Measurements from ENCODE around the gene TP63.
A peak's percentile ranks its signal among the peaks of the same experiment; 100 is the strongest.
"Not testable (repeated sequence)": the region's sequence is repeated elsewhere in the genome, so short reads cannot be mapped to it uniquely, and the experiment has no call there.

TP63 gene

DNA sequence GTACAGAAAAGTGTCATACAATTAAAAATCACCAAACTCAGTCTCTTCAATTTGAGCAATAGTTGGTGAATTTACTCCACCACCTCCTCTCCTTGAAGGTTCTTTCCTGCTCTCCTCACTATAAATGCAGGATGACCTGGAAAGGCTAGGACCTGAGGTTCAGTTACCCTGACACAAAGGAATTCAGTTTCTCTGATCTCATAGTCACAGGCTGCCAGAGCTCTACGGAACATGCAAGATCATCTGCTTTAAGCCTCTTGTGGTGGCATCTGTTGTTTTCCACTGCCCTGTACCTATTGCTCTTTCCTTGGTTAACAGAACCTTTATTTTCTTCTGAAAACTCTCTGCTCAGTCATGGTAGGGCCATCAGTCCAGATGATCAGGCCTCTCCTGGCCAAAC lies 4.9 kb upstream of the TP63 start:
- no peak for DNase-seq

DNA sequence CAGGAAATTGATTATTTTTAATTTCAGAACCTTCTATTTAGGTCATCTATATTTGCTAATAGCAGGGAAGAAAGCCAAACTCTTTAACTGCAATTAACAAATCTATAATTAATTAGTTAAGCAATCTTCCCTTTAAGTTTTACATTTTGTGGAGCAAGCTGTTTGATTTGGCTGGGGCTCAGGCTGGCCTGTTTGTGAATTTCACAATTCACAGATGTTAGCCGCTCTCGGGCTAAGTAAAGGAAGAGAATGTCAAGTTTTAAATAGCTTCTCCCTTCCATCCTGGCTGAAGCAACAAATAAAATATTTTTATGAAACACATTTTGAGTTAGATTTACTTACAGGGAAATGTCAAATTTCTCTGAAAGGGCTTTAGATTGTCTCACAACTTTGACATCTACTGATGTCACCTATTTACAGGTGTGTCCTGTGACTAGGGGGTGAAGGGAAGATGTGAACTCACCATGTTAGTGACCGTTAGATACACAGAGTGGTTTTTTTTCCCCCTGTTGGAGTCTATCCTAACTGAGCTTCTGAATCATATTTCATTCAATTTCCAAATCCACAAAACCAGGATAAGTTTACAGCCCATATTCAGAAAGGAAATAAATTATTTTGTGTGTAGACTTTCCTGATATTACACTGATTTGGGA lies 1.3 kb upstream of the TP63 start:
- DNase-seq = peak; percentile 56

DNA sequence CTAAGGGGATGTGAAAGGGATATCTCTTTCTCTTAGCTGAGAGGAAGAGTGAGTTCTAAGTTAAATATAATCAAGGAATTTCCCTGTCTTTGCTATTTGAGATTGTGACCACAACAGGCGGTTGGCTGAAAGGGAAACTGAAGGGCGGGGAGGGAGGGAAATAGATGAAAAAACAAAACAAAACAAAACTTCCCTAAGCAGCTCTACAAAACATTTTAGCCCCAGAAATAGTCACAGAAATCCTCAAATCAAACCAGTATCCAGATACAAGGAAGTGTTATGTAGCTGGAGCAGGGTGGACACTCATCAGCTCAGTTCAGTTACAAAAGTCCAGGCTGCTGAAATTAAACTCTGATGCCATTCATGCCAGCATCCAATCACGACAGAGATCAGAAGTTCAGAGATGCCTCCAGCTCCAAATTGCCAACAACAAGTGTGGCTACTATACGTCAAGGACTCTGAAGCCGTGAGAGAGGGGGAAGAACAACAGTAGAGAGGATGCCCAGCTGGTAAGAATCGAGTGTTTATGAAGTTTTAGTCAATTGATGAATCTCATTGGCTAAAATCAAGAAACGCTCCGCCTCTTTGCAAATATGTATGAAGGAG lies 319 bp upstream of the TP63 start:
- DNase-seq = peak; percentile 62

DNA sequence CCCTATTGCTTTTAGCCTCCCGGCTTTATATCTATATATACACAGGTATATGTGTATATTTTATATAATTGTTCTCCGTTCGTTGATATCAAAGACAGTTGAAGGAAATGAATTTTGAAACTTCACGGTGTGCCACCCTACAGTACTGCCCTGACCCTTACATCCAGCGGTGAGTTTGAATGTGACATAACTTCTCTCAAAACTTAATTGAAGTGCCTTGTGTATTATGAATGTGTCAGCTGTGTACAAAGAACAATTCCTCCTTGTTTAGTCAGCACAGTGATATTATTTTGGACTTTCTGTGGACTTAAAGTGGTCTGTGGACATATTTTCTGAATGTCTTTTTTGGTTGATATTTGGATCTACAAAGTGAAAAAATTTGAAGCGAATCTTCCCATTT lies 220 bp downstream of the TP63 start:
- no peak for DNase-seq

DNA sequence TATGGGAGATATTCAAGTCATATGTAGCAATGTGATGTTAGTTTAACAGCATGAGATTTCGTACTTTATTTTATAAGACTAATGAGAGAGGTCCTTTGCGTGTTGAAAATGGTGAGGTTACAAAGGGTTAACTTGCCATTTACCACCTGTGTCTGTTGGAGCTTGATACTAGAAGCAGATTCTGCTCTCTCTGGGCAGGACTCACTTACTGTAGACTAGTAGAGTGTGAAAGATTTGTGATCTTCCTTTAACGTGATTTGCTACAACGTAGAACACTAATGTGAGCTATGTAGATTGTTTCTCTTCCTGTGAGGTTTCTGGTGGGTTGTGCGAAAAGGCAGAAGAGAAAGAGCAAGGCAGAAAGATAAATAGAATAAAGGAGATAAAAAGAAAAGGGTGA lies 1.1 kb downstream of the TP63 start:
- no peak for DNase-seq

DNA sequence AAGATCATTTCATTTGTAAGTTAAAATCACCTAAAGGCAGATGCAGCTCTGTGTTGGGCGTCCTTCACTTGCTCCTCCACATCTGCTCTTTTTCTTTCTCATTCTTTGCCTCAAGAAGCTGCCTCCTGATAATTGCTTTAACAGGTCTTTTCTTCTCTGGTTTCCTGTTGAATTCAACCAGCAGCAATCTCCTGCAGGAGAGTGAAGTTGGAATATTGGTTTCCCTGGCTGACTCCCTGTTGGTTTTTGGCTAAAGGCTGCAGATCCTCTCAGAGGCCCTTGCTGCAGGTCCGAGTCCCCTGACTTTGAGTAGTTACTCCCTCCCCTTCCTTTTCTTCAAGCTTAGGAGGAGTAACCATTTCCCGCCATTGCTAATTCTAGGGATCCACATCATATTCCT lies 4.2 kb downstream of the TP63 start:
- DNase-seq = no peak

DNA sequence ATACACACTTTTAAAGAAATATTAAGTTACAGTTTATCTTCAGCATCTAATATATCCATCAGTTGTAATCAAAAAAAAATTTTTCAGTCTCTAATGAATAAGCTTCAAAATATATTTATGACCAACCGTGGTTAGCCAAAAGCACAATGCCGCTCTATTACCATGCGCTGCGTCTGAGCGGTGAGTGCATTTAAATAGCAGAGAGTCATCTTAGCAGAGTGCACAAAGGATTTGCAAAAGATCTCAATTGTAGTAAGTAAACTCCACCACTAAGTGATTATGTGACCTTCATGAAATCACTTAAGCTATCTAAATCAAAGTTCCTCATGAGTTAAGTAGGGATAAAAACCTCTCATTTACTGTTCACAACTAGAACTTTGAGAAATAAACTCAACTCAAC lies 4.9 kb downstream of the TP63 start:
- DNase-seq = no peak

DNA sequence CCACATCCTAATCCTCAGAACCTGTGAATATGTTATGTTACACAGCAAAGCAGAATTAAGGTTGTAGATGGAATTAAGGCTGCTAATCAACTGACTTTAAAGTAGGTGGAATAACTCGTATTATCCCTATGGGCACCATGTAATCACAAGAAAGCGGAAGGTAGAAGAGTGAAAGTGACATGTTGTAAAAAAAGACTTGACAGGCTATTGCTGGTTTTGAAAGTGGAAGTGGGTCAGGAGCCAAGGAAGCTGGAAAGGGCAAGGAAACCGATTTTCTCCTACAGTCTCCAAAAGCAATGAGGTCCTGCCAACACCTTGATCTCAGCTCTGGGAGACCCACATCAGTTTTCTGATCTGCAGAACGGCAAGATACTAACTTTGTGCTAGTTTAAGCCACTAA lies 6.6 kb downstream of the TP63 start:
- peak; percentile 91 for DNase-seq

DNA sequence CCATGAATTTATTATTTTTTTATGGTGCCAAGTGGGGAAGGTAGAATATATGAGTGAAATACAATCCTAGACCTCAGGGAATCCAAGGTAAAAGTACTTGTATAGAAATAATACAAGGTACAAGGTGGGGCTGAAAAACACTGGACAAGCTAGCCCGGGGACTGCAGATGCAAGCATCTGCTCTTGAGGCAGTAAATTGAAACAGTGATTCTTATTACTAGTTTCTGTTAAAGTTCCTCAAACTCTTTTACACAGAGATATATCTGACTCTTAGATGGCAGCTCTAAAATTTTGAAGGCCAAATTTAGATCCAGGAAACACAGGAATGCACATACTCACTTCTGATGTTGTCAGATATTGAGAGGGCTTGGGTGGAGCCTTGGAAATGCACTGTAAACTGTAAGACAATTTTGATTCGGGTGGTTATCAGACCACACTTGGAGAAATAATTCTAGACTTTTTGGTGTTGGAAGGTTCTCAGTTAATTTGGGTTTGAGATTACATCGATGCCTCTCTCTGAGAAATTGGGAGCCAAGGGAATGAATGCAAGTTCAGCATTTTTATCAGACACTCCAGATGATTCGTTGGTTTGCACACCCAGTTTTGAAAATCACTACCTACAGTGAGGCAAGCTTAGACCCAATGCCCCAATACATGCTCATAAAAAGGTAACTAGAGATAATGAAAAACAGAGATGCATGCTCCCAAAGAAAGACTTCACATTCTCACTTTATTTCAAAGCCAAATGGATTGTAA lies 7.3 kb downstream of the TP63 start:
- peak; percentile 57 for DNase-seq

DNA sequence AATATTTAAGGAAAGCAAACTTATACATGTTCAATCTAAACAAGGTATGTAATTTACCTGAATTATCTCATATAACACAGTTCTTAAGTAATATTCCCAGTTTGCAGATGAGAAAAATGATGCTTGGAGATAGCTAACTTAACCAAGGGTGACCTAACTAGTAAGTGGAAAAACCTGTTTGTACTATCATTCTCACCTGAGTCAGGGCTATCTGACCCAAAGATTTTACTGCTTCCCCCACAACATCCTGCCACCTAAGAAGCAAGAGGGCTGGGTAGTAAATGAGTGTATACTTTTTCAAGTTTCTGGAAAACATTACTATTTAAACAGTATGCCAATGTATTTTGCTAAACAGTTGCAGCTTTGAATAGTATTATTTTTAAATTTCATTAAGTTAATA lies 10.6 kb downstream of the TP63 start:
- DNase-seq = no peak

DNA sequence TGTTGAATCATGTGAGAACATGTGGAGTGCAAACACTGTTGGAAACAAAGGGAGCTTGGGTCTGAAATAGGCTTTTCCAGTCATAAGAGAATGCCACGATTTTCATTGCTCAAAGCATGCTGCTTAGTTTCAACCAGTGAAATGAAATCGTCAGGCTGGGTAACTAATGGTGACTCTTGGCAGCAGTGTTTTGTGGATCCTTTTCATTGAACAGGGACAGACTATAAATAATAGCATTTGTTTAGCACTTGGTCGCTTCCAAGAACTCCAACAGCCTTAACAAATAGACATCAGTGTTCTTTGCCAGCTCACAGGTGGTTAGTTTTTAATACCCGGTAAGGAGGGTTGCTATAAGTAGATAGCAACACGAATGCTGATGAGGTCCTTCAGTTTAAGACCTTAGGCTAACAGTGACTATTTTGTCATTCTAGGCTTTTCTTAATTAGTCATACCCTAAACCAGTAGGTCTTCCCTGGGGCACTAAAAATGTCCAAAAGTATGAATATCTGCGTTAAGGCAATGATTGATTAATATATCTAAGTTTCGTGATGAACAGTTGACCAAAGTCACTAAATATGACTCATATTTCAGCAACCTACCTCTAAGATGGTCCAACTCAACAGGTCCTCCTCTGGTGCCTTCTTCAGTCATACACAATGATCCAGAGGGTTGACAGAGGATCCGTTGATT lies 15.8 kb downstream of the TP63 start:
- DNase-seq = no peak

DNA sequence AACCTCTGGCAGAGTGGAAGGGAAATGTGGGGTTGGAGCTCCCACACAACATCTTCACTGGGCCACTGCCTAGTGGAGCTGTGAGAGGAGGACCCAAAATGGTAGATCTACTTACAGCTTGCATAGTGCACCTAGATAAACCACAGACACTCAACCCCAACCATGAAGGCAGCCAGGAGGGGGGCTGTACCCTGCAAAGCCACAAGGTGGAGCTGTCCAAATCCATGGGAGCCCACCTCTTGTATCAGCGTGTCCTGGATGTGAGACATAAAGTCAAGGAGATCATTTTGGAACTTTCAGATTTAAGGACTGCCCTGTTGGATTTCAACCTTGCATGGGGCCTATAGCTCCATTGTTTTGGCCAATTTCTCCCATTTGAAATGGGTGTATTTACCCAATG lies 20.9 kb downstream of the TP63 start:
- DNase-seq = no peak

DNA sequence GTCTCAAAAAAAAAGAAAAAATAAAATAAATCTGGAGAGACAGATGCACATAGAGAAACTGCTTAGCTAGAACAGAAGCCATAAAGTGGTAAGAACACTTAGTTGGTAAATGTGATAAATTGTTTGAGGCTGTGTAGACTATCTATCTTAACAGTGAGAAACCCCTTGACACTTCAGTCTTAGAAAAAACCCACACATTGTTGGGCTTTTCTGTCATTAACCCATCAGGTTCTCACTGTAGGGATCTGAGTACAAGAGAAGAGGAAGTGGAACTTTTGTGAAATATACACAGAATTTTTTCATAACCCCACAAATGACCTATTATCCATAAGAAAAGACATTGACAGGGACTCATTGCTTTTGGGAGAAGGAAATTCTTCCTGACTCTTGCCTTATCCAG lies 24.4 kb downstream of the TP63 start:
- DNase-seq = peak; percentile 89

DNA sequence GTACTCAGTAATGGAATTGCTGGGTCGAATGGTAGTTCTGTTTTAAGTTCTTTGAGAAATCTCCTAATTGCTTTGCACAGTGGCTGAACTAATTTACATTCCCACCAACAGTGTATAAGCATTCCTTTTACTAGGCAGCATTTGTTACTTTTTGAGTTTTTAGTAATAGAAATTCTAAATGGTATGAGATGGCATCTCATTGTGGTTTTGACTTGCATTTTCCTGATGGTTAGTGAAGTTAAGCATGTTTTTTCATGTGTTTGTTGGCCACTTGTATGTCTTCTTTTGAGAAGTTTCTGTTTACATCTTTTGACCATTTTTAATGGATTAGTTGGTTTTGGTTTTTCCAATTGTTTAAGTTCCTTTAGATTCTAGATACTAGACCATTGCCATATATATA lies 28.4 kb downstream of the TP63 start:
- DNase-seq = no peak

DNA sequence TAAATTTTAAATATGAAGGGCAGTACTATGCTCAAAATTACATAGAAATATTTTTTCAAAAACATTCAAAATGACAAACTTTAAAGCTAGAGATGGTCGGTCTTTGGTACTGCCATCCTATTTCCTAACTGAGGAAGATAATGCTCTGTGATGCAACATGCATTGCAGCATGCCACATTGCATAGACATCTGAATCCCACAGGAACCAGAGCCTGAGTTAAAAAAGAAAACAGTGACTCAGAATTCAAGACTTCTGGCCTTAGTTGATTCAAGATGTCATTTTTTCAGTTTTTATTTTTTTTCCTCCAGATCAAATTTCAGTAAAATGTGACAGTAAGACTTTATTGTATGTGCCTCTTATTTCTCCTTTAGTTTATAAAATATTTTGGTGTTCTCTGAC lies 33.1 kb downstream of the TP63 start:
- peak; percentile 83 for DNase-seq

DNA sequence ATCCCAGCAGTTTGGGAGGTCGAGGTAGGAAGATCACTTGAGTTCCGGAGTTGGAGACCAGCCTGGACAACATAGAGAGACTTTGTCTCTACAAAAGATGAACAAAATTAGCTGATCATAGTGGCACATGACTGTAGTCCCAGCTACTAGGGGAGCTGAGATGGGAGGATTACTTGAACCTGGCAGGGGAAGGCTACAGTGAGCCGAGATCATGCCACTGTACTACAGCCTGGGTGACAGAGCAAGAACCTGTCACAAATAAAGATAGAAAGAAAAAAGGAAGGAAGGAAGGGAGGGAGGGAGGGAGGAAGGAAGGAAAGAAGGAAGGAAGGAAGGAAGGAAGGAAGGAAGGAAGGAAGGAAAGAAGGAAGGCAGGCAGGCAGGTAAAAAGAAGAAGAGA lies 41.2 kb downstream of the TP63 start:
- not testable (repeated sequence) for DNase-seq

DNA sequence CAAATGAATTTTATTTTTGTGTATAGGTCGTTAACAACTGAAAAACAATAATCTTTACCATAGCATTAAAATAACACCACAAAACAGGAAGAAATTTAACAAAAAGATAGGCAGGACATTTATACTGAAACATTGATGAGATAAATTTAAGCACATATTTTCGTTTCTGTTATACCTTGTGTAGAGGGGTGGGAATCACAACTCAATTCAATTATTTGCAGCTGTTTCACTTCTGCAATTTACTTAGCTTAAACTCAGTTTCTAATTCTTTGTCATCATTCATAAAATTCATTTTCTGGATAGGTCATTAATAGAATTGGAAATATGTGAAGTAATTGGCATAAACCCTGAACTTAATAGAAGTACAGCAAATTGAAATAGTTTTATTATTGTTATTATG lies 42.3 kb downstream of the TP63 start:
- DNase-seq = no peak

DNA sequence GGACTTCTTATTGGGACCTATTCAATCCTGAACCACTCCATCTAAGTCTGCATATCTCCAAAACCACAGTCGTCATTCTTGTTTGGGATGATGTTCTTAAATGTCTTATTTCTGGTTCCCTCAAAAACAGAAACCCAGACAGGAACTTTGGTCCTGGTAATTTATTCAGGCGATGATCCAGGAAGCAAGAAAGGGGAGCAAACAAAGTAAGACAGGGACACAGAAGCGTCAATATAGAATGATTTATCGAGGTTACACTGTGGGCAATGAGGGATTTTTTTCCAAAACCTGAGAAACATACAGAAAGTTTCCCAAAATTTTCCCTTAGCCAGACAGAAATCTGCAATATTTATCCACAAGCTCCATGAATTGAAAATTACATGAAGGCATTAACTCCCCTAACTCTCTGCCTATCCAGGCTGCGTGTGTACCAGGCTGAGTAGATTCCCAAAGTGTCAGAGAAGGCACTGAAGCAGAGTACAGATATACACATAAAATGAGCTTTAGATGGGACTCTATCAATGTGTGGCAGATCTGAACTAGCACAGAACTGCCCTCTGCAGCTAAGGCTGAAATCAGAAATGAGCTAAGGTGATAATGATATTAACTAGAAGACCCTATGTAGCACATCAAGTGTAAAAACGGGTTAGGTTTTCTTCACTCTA lies 43.2 kb downstream of the TP63 start:
- DNase-seq = no peak

DNA sequence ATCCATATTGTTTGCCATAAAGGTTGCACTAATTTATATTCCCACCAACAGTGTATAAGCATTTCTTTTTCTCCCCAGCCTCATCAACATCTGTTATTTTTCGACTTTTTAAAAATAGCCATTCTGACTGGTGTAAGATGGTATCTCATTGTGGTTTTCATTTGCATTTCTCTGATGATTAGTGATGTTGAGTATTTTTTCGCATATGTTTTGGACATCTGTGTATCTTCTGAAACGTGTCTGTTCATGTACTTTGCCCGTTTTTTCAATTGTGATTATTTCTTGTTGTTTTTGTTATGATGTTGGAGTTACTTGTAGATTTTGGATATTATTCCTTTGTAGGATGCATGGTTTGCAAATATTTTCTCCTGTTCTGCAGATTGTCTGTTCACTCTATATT lies 46.5 kb downstream of the TP63 start:
- DNase-seq = no peak

DNA sequence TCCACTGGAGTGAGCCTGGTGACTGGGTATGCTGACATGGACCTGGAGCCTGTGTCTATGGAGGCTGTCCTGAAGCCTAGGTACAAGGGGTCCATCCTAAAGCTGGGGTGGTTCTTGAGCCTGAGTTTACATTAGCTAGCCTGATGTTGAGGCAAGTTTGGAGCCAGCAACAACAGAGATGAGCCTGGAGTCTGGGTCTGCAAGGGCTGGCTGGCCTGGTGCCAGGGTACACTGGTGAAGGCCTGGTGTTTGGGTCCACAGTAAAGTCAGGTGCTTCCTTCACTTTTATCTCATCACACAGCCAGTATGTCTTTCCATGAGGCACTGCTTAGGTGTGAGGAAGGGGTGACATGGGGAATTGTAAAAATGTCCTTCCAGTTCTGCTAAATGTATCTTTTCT lies 49.5 kb downstream of the TP63 start:
- no peak for DNase-seq

DNA sequence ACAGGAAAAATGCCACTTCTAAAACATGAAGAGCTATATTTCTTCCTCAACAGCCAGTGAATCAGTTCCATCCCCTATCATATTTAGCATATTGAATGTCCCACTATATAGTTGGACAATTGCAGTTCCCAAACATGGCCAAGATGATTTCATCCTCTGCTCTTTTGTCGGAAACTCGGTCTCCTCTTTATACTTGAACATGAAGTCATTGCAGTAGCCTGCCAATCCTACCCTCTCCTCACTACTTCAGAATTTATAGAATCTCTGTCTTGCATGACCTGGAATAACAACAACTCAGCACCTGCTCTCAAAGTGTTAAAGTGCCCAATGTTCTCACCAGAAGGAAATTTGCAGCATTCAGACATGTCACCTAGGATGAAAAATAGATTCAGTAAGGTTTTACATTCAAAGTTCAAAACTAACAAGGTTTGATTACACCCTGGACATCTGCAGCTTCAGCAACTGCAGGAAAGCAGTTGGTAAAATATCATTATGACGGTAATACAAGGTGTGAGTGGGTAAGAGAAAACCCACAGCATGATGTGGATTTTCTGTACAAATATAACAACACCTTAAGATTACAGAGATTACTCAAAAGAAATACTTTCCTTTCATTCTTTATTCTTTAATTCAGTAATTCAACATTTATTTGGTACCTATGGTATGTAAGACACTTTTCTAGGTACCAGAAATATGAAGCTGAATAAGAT lies 52.5 kb downstream of the TP63 start:
- no peak for DNase-seq

DNA sequence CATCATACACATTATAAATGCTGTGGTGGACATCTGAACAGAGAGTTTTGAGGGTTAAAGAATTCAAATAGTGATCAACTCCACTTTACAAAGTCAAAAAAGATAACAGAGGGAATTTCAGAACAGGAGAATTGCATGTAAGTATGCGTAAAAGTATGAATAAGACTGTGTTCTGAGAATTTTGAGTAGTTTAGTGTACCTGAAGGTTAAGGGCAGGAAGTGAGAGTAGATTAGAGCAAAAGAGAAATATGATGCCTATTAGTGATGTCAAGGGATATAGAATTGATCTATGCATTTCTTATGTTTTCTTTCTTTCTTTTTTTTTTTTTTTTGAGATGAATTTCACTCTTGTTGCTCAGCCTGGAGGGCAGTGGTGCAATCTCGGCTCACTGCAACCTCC lies 53.1 kb downstream of the TP63 start:
- no peak for DNase-seq

DNA sequence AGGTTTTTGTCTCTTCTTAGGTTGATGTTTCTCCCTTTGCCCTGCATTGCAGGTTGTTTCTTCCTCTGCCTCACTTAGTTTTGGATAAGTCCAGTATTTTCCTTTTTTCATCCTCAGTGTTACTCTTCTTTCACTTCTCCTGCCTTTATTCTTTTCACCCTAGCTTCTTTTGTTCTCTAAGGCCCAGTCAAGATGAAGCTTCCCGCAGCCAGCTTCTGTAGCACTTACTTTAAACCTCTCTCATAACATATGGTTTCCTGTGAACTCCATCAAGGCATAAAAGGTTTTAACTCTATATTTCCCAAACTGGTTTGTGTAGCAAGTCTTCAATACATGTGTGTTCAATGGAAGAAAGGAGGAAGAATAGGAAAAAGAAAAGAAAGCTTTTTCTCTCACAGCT lies 54.1 kb downstream of the TP63 start:
- DNase-seq = no peak
